HepG2 (cell line): ENCODE results near the gene SLC6A6. TPM values are rescaled to one million over a fixed set of nuclear protein-coding genes. Genes with fewer than 3 reads are reported as not detected.

Experiments
- NFIC ChIP-seq: IDR thresholded peaks from 2 replicates; pipeline ENCODE4 v1.6.1; 2012; ENCODE audit warnings: mild to moderate bottlenecking, low read length, inconsistent platforms
- RFXAP ChIP-seq: sonication (generic); formaldehyde crosslinking; IDR thresholded peaks from 2 replicates; pipeline ENCODE4 v1.4.0; 2020; ENCODE audit warnings: missing genetic modification reagents, borderline replicate concordance
- SPEN ChIP-seq: sonication (generic); formaldehyde crosslinking; IDR thresholded peaks from 2 replicates; pipeline ENCODE4 v1.5.1; 2020; ENCODE audit warnings: low read depth, mild to moderate bottlenecking, missing genetic modification reagents
- ZZZ3 ChIP-seq: sonication (generic); formaldehyde crosslinking; IDR thresholded peaks from 2 replicates; pipeline ENCODE4 v1.4.0; 2020; ENCODE audit warnings: missing genetic modification reagents, mild to moderate bottlenecking, borderline replicate concordance
- polyA plus RNA-seq, 8 experiments: library from polyadenylated mRNA; depleted of rRNA in 3 of 8; stranded (reverse) in 7 of 8; unstranded in 1 of 8; fragments of >200 nt; fragmentation: Illumina TruSeq in 4 of 8; extraction: Trizol in 4 of 8; gene quantifications; 2 replicates each; pipeline versions ENCODE4 v1.2.1 to v1.2.3, GENCODE V29; 2011 to 2016; ENCODE audit warnings: low read depth in 4 of 8, missing spikeins in 1 of 8, mixed read lengths in 1 of 8; ENCODE audit not compliant: insufficient read depth in 1 of 8
- total RNA-seq, 5 experiments: library from RNA; depleted of rRNA; stranded (reverse); fragments of >200 nt; fragmentation: Illumina TruSeq; extraction: Trizol; gene quantifications; 2 replicates each; pipeline ENCODE4 v1.2.3, GENCODE V29; 2016; ENCODE audit warnings: low read depth in 1 of 5
- TF ChIP-seq, protein P1 (sequence below): sonication (generic); formaldehyde crosslinking; IDR thresholded peaks from 2 replicates; pipeline ENCODE4 v1.4.0; 2020; ENCODE audit warnings: missing genetic modification reagents
- TF ChIP-seq, protein P2 (sequence below): sonication (generic); formaldehyde crosslinking; IDR thresholded peaks from 2 replicates; pipeline ENCODE4 v1.5.0; 2020; ENCODE audit warnings: missing genetic modification reagents
- TF ChIP-seq, protein P3 (sequence below): sonication (generic); formaldehyde crosslinking; IDR thresholded peaks from 2 replicates; pipeline ENCODE4 v1.5.0; 2020; ENCODE audit warnings: mild to moderate bottlenecking, low read depth, missing genetic modification reagents, borderline replicate concordance

SLC6A6 gene
- total and polyA plus RNA-seq, 2 of the 13 experiments (the other 11 are each of a cell fraction or from before 2014, with no cell fraction given), result 14.1 to 20.7 TPM

DNA sequence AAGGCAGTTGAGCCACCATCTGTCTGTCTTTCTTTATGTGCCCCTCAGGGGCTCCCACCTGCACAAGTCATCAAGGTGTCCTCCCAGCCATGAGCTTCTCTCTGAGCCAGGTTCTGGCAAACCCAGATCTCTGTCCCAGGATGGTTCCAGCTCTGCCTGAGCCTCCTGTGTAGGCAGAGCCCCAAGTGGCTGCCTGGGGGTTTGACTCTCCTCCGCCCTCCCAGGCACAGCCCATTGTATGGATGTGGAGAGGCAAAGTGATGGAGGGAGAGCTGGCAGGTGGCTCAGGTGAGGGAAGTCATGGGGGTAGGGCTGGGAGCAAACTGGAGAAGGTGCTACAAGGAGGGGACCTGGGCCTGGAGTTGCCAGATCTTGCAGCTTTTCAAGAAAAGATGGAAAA, 80.9 kb downstream of the SLC6A6 start (continued):
- TF ChIP-seq, protein P1, sequence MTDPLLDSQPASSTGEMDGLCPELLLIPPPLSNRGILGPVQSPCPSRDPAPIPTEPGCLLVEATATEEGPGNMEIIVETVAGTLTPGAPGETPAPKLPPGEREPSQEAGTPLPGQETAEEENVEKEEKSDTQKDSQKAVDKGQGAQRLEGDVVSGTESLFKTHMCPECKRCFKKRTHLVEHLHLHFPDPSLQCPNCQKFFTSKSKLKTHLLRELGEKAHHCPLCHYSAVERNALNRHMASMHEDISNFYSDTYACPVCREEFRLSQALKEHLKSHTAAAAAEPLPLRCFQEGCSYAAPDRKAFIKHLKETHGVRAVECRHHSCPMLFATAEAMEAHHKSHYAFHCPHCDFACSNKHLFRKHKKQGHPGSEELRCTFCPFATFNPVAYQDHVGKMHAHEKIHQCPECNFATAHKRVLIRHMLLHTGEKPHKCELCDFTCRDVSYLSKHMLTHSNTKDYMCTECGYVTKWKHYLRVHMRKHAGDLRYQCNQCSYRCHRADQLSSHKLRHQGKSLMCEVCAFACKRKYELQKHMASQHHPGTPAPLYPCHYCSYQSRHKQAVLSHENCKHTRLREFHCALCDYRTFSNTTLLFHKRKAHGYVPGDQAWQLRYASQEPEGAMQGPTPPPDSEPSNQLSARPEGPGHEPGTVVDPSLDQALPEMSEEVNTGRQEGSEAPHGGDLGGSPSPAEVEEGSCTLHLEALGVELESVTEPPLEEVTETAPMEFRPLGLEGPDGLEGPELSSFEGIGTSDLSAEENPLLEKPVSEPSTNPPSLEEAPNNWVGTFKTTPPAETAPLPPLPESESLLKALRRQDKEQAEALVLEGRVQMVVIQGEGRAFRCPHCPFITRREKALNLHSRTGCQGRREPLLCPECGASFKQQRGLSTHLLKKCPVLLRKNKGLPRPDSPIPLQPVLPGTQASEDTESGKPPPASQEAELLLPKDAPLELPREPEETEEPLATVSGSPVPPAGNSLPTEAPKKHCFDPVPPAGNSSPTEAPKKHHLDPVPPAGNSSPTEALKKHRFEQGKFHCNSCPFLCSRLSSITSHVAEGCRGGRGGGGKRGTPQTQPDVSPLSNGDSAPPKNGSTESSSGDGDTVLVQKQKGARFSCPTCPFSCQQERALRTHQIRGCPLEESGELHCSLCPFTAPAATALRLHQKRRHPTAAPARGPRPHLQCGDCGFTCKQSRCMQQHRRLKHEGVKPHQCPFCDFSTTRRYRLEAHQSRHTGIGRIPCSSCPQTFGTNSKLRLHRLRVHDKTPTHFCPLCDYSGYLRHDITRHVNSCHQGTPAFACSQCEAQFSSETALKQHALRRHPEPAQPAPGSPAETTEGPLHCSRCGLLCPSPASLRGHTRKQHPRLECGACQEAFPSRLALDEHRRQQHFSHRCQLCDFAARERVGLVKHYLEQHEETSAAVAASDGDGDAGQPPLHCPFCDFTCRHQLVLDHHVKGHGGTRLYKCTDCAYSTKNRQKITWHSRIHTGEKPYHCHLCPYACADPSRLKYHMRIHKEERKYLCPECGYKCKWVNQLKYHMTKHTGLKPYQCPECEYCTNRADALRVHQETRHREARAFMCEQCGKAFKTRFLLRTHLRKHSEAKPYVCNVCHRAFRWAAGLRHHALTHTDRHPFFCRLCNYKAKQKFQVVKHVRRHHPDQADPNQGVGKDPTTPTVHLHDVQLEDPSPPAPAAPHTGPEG (CRISPR knock-in tag), result no peak
- TF ChIP-seq, protein P2, sequence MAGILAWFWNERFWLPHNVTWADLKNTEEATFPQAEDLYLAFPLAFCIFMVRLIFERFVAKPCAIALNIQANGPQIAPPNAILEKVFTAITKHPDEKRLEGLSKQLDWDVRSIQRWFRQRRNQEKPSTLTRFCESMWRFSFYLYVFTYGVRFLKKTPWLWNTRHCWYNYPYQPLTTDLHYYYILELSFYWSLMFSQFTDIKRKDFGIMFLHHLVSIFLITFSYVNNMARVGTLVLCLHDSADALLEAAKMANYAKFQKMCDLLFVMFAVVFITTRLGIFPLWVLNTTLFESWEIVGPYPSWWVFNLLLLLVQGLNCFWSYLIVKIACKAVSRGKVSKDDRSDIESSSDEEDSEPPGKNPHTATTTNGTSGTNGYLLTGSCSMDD (CRISPR knock-in tag), result no peak
- no peak for TF ChIP-seq RFXAP (CRISPR knock-in tag)
- TF ChIP-seq ZZZ3 (CRISPR knock-in tag), result no peak
- no peak for TF ChIP-seq NFIC
- TF ChIP-seq, protein P3, sequence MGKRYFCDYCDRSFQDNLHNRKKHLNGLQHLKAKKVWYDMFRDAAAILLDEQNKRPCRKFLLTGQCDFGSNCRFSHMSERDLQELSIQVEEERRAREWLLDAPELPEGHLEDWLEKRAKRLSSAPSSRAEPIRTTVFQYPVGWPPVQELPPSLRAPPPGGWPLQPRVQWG (CRISPR knock-in tag), result no peak
- TF ChIP-seq SPEN, result no peak
